Glutamatergic neuron (in vitro differentiated cells): ENCODE data around the gene SF3B4. TPM values are rescaled to one million over a fixed set of nuclear protein-coding genes. Genes with fewer than 3 reads are reported as not detected.
"Not testable (repeated sequence)": the region's sequence is repeated elsewhere in the genome, so short reads cannot be mapped to it uniquely, and the experiment has no call there.

Experiments used
- DNase-seq: peaks from one replicate; pipeline ENCODE4 v3.0.0; 2022
- H3K27ac Mint-ChIP-seq: one replicate; pipeline ENCODE4 v1.8.0; 2020; ENCODE audit warnings: mild to moderate bottlenecking, mixed read lengths, inconsistent platforms; ENCODE audit not compliant: unreplicated experiment
- H3K27me3 Mint-ChIP-seq: one replicate; pipeline ENCODE4 v1.8.0; 2020; ENCODE audit warnings: mild to moderate bottlenecking, moderate library complexity, mixed read lengths, inconsistent platforms; ENCODE audit not compliant: unreplicated experiment
- H3K36me3 Mint-ChIP-seq: one replicate; pipeline ENCODE4 v1.8.0; 2020; ENCODE audit warnings: mild to moderate bottlenecking, mixed read lengths, inconsistent platforms; ENCODE audit not compliant: unreplicated experiment
- H3K4me1 Mint-ChIP-seq: one replicate; pipeline ENCODE4 v1.8.0; 2020; ENCODE audit warnings: mild to moderate bottlenecking, low read depth, mixed read lengths, inconsistent platforms; ENCODE audit not compliant: unreplicated experiment
- H3K4me3 Mint-ChIP-seq: one replicate; pipeline ENCODE4 v1.8.0; 2020; ENCODE audit warnings: mild to moderate bottlenecking, mixed read lengths, inconsistent platforms; ENCODE audit not compliant: unreplicated experiment
- H3K9me3 Mint-ChIP-seq: one replicate; pipeline ENCODE4 v1.8.0; 2020; ENCODE audit warnings: mild to moderate bottlenecking, moderate library complexity, mixed read lengths, inconsistent platforms; ENCODE audit not compliant: unreplicated experiment
- total RNA-seq: library from RNA; stranded (reverse); fragmentation: NEBNext Ultra II Directional; extraction: Animal tissue kit (Norgen Biotek cat#: 25700); gene quantifications from one replicate; pipeline ENCODE4 v1.2.1, GENCODE V29; 2021; ENCODE audit not compliant: unreplicated experiment
- TF ChIP-seq, protein P1 (sequence below): fragments of 200-600 bp; sonication (generic); IDR thresholded peaks from one replicate; pipeline ENCODE4 v1.5.0; 2021; ENCODE audit not compliant: partially characterized antibody, unreplicated experiment

Gene SF3B4
- total RNA-seq, 1 donor from 2014 or later: 47.3 TPM

GRCh38 chr1:149962039-149962647, 34.5 kb upstream of the SF3B4 start:
- Mint-ChIP-seq H3K36me3 (peaks cover 16% of the 10 kb centered on the region), H3K27ac (no peak overlapping the region)

DNA sequence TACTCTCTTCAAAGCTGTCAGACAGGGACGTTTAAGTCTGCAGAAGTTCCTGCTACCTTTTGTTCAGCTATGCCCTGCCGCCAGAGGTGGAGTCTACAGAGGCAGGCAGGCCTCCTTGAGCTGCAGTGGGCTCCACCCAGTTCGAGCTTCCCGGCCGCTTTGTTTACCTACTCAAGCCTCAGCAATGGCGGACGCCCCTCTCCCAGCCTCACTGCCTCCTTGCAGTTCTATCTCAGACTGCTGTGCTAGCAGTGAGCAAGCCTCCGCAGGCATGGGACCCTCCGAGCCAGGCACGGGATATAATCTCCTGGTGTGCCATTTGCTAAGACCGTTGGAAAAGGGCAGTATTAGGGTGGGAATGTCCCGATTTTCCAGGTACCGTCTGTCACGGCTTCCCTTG, 29.9 kb upstream of the SF3B4 start:
- H3K27me3 Mint-ChIP-seq, H3K27ac Mint-ChIP-seq, DNase-seq, H3K4me3 Mint-ChIP-seq, H3K9me3 Mint-ChIP-seq, H3K4me1 Mint-ChIP-seq: not testable (repeated sequence)
- peaks cover 28% of the 10 kb centered on the region for H3K36me3 Mint-ChIP-seq

More at GRCh38 chr1:149962039-149962647, 34.5 kb upstream of the SF3B4 start:
- DNase-seq: peak; percentile 38
- Mint-ChIP-seq H3K27me3 (peaks cover 1% of the 10 kb centered on the region), H3K4me3 (no peak overlapping the region), H3K4me1 (peaks cover 6% of the 10 kb centered on the region), H3K9me3 (peaks cover 4% of the 10 kb centered on the region)
- TF ChIP-seq, protein P1, sequence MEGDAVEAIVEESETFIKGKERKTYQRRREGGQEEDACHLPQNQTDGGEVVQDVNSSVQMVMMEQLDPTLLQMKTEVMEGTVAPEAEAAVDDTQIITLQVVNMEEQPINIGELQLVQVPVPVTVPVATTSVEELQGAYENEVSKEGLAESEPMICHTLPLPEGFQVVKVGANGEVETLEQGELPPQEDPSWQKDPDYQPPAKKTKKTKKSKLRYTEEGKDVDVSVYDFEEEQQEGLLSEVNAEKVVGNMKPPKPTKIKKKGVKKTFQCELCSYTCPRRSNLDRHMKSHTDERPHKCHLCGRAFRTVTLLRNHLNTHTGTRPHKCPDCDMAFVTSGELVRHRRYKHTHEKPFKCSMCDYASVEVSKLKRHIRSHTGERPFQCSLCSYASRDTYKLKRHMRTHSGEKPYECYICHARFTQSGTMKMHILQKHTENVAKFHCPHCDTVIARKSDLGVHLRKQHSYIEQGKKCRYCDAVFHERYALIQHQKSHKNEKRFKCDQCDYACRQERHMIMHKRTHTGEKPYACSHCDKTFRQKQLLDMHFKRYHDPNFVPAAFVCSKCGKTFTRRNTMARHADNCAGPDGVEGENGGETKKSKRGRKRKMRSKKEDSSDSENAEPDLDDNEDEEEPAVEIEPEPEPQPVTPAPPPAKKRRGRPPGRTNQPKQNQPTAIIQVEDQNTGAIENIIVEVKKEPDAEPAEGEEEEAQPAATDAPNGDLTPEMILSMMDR: peak; percentile 79

GRCh38 chr1:149949911-149950310, 22.3 kb upstream of the SF3B4 start:
- Mint-ChIP-seq H3K27ac (no peak overlapping the region), H3K27me3 (no peaks in the 10 kb centered on the region), H3K4me3 (no peak overlapping the region), H3K4me1 (peaks cover 3% of the 10 kb centered on the region), H3K36me3 (no peaks in the 10 kb centered on the region), H3K9me3 (peaks cover 3% of the 10 kb centered on the region)
- no peak for DNase-seq
- TF ChIP-seq, protein P1: no peak

- Mint-ChIP-seq H3K27ac (no peak overlapping the region), H3K9me3 (peaks cover 2% of the 10 kb centered on the region), H3K4me3 (no peak overlapping the region), H3K27me3 (peaks cover 2% of the 10 kb centered on the region), H3K36me3 (peaks cover 6% of the 10 kb centered on the region), H3K4me1 (peaks cover 28% of the 10 kb centered on the region)
- TF ChIP-seq, protein P1: no peak
- DNase-seq: no peak
These were observed 17.6 kb upstream of the SF3B4 start for GRCh38 chr1:149945206-149945605.

GRCh38 chr1:149942885-149943284, 15.3 kb upstream of the SF3B4 start:
- H3K9me3 Mint-ChIP-seq: peaks cover 2% of the 10 kb centered on the region

More at GRCh38 chr1:149942885-149943284, 15.3 kb upstream of the SF3B4 start:
- Mint-ChIP-seq H3K27ac (peak overlapping the region; percentile 34), H3K36me3 (peaks cover 6% of the 10 kb centered on the region), H3K4me1 (peaks cover 28% of the 10 kb centered on the region), H3K27me3 (peaks cover 4% of the 10 kb centered on the region), H3K4me3 (no peak overlapping the region)
- no peak for DNase-seq
- TF ChIP-seq, protein P1: no peak
